WTC11 (cell line): ENCODE results near the gene TANC1.

Experiments
- ETV6 ChIP-seq: sonication (generic); formaldehyde crosslinking; IDR thresholded peaks from 2 replicates; pipeline ENCODE4 v1.8.1; 2022; ENCODE audit warnings: mild to moderate bottlenecking, missing genetic modification reagents
- FOXK1 ChIP-seq: sonication (generic); formaldehyde crosslinking; IDR thresholded peaks from 2 replicates; pipeline ENCODE4 v1.8.0; 2022; ENCODE audit warnings: mild to moderate bottlenecking, moderate library complexity, missing genetic modification reagents
- FOXP4 ChIP-seq: sonication (generic); formaldehyde crosslinking; IDR thresholded peaks from 2 replicates; pipeline ENCODE4 v1.8.0; 2022; ENCODE audit warnings: mild to moderate bottlenecking, missing genetic modification reagents
- JUN ChIP-seq: sonication (generic); formaldehyde crosslinking; IDR thresholded peaks from 2 replicates; pipeline ENCODE4 v1.8.0; 2023; ENCODE audit warnings: mild to moderate bottlenecking, missing genetic modification reagents
- MAX ChIP-seq: sonication (generic); formaldehyde crosslinking; IDR thresholded peaks from 2 replicates; pipeline ENCODE4 v1.8.0; 2022; ENCODE audit warnings: mild to moderate bottlenecking, missing genetic modification reagents
- NFE2L1 ChIP-seq: sonication (generic); formaldehyde crosslinking; IDR thresholded peaks from 2 replicates; pipeline ENCODE4 v1.8.1; 2023; ENCODE audit warnings: missing genetic modification reagents
- NR3C1 ChIP-seq: sonication (generic); formaldehyde crosslinking; conservative IDR thresholded peaks from 2 replicates; pipeline ENCODE4 v1.8.1; 2023; ENCODE audit warnings: low read depth, mild to moderate bottlenecking, missing genetic modification reagents
- OVOL2 ChIP-seq: fragments of 250-450 bp; sonication (Bioruptor Pico); IDR thresholded peaks from 2 replicates; pipeline ENCODE4 v1.9.0; 2021; ENCODE audit warnings: mild to moderate bottlenecking, borderline replicate concordance
- SP1 ChIP-seq: sonication (generic); formaldehyde crosslinking; conservative IDR thresholded peaks from 2 replicates; pipeline ENCODE4 v1.8.1; 2022; ENCODE audit warnings: missing genetic modification reagents
- ZBTB43 ChIP-seq: sonication (generic); formaldehyde crosslinking; IDR thresholded peaks from 2 replicates; pipeline ENCODE4 v1.8.1; 2023; ENCODE audit warnings: mild to moderate bottlenecking, missing genetic modification reagents
- ZNF396 ChIP-seq: fragments of 250-450 bp; sonication (Bioruptor Pico); IDR thresholded peaks from 2 replicates; pipeline ENCODE4 v1.8.0; 2021; ENCODE audit warnings: mild to moderate bottlenecking, moderate library complexity, borderline replicate concordance
- TF ChIP-seq, protein P1 (sequence below): fragments of 200-600 bp; IDR thresholded peaks from 2 replicates; pipeline ENCODE4 v1.8.0; 2022; ENCODE audit warnings: antibody characterized with exemption
- TF ChIP-seq, protein P2 (sequence below): sonication (generic); formaldehyde crosslinking; conservative IDR thresholded peaks from 2 replicates; pipeline ENCODE4 v1.8.1; 2022; ENCODE audit warnings: mild to moderate bottlenecking, missing genetic modification reagents

DNA sequence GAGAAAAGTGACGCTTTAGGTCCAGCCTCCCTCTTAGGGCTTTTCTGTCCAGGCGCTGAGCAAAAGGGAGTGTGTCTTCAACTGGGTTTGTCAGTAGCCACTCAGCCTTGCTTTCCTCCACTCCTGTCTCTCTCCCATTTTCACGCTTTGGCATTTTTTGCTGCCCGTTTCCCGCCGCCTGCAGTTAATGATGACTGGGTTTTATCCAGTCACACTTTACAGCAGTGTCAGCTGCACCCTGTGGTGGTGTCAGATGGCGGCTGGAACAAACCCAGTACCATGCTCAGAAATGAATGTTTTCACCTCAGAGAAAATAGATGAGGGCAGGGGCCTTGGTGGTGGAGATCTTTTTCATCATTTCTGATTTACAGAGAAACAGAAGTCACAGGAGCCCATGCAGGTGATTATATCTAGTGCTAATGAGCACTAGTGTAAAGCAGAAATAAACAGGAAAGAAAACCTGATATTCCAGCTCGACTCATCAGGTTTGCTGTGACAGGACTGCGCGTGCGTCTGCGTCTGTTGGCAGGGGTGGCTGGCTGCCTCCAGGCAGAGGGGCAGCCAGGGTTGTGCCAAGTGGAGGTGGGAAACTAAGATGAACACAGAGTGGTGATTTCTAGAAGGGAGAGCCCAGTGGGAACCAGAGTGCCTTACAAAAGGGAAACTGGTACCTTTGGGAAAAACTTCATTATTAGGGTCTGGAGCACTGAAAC lies 139.9 kb downstream of the TANC1 start:
- TF ChIP-seq JUN (CRISPR knock-in tag) (no peak), NR3C1 (CRISPR knock-in tag) (no peak), FOXP4 (no peak), FOXK1 (CRISPR knock-in tag) (no peak), SP1 (no peak), NFE2L1 (CRISPR knock-in tag) (no peak), ETV6 (CRISPR knock-in tag) (no peak), ZBTB43 (no peak), MAX (CRISPR knock-in tag) (no peak), OVOL2 (CRISPR knock-in tag) (no peak), ZNF396 (CRISPR knock-in tag) (no peak)
- TF ChIP-seq, protein P1, sequence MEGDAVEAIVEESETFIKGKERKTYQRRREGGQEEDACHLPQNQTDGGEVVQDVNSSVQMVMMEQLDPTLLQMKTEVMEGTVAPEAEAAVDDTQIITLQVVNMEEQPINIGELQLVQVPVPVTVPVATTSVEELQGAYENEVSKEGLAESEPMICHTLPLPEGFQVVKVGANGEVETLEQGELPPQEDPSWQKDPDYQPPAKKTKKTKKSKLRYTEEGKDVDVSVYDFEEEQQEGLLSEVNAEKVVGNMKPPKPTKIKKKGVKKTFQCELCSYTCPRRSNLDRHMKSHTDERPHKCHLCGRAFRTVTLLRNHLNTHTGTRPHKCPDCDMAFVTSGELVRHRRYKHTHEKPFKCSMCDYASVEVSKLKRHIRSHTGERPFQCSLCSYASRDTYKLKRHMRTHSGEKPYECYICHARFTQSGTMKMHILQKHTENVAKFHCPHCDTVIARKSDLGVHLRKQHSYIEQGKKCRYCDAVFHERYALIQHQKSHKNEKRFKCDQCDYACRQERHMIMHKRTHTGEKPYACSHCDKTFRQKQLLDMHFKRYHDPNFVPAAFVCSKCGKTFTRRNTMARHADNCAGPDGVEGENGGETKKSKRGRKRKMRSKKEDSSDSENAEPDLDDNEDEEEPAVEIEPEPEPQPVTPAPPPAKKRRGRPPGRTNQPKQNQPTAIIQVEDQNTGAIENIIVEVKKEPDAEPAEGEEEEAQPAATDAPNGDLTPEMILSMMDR, result no peak
- TF ChIP-seq, protein P2, sequence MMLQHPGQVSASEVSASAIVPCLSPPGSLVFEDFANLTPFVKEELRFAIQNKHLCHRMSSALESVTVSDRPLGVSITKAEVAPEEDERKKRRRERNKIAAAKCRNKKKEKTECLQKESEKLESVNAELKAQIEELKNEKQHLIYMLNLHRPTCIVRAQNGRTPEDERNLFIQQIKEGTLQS (CRISPR knock-in tag), result no peak
